Skeletal muscle cell (primary cell): ENCODE data around the gene NCL.
A peak's percentile ranks its signal among the peaks of the same experiment; 100 is the strongest.

Source experiments
- DNase-seq: peaks from one replicate; pipeline ENCODE4 v3.0.0-alpha.2; 2010; ENCODE audit warnings: low read depth
- H3K4me3 ChIP-seq: 2 replicates; pipeline ENCODE4 v1.5.1; 2011; ENCODE audit warnings: low read depth, mild to moderate bottlenecking, control low read depth, low read length, moderate library complexity

Gene NCL, protein sequence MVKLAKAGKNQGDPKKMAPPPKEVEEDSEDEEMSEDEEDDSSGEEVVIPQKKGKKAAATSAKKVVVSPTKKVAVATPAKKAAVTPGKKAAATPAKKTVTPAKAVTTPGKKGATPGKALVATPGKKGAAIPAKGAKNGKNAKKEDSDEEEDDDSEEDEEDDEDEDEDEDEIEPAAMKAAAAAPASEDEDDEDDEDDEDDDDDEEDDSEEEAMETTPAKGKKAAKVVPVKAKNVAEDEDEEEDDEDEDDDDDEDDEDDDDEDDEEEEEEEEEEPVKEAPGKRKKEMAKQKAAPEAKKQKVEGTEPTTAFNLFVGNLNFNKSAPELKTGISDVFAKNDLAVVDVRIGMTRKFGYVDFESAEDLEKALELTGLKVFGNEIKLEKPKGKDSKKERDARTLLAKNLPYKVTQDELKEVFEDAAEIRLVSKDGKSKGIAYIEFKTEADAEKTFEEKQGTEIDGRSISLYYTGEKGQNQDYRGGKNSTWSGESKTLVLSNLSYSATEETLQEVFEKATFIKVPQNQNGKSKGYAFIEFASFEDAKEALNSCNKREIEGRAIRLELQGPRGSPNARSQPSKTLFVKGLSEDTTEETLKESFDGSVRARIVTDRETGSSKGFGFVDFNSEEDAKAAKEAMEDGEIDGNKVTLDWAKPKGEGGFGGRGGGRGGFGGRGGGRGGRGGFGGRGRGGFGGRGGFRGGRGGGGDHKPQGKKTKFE

DNA sequence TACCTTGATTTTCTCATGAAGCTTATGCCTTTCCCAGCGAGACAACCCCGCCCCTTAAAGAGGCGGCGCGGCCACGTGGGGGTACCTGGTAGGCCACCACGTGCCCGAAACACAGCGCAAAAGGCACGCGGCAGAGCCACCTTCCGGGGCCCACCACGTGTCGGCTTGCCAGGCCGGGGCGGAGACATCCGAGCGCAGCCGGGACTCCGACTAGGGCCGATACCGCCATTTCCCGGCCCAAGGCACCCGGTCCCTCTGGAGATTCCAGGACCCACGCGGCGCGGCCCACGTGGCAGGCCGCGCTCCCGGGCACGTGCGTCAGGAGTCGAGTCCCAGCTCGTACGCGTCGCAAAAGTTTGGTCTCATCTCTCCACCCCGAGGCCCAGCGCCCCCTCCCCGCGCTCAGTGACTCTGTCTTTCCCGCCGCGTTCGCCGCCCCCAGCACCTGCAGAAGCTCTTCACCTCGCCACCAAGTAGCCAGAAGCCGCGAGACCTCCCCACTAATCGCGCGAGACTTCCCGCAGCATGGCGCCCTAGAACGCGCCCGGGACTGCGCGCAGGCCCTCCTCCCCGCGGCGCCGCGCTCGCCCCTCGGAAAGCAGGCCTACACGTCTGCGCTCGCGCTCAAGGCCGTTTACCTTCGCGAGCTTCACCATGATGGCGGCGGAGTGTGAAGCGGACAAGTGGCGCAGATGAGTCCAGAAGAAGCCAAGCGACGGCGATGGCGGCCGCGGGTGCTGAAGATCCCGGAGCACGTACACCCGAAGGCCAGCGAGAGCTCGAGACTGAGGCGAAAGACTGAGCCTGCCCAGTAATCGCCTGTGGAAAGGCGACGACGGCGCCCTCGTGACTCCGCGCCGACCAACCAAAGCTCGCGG is at the start of gene NCL:
Gene NCL, minus strand, starts transcription at position 787 of the 878 bp plus-strand sequence. Its CDS starts 131 bp downstream, at position 656.
- DNase-seq: peak; percentile 96
- H3K4me3 ChIP-seq: peak within 1 kb of the TSS; percentile 94

DNA sequence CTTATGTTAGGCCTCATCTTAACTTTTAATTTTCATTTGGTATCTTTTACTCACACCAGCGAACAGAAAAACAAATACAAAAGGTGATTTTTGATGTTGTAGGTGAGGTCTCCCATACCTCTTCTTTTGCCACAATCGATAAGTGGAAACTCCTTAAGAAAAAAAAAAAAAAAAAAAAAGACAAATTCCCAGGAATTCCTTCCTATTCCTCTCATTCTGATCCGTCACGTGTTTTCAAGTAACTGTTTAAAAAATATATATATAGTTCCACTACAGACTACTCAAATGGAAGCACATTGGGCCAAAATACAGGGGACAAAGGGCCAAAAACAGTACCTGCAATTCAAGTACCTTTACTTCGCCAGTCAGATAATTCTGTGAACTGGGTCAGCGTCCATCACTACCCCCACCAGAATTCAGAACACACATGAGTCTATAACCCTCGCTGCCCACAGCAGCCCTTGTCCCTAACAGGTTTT is 49.5 kb upstream of the NCL start:
- H3K4me3 ChIP-seq: peak overlapping the region; percentile 84
- DNase-seq: no peak

DNA sequence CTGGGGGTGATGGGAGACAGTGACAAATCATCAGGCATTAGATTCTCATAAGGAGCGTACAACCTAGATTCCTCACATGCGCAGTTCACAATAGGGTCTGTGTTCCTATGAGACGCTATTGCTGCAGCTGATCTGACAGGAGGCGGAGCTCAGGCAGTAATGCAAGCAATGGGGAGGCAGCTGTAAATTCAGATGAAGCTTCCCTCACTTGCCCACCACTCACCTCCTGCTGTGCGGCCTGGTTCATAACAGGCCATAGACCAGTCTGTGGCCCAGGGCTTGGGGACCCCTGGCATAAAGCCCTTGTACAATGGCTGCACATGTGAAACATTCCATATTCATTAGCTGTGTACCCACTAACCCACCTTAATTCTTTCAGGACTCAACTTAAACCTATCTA is 47.9 kb upstream of the NCL start:
- no peak for DNase-seq
- H3K4me3 ChIP-seq: no peak overlapping the region

DNA sequence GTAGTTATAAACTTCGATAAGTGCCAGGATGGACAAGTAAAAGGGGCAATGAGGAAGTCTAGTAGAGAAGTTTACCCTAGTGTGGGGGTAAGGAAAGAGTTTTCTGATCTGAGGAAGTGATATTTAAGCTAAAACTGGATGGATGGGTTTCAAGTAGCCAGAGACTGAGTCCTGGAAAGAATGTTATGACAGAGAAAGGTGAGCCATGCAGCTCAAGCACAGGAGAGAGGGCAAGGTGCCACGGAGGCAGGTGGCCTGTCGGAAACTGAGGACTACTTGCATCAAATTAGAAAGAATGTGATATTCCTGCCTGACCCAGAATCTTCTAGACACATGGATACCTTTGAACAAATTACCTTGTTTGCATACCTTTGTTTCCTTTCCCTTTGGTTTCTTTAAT is 39.5 kb upstream of the NCL start:
- no peak overlapping the region for H3K4me3 ChIP-seq
- no peak for DNase-seq

DNA sequence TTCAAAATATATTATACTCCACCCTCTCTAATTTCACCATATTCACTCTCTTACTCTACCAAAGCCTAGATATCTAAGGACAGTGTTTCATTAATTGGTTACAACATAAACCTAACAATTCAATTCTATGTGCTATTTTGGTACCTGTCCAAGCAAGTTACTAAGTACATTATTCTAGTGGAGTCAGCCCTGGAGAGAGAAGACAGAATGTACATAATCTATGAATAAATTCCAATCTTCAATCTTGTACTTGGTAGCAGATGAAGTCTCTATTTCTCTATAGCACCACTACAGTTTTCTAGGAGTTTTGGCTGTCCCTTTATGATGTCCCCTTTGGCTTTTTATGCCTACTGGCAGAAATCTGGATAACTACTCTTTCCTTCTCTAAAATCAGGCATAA is 38.3 kb upstream of the NCL start:
- H3K4me3 ChIP-seq: no peak overlapping the region
- no peak for DNase-seq

DNA sequence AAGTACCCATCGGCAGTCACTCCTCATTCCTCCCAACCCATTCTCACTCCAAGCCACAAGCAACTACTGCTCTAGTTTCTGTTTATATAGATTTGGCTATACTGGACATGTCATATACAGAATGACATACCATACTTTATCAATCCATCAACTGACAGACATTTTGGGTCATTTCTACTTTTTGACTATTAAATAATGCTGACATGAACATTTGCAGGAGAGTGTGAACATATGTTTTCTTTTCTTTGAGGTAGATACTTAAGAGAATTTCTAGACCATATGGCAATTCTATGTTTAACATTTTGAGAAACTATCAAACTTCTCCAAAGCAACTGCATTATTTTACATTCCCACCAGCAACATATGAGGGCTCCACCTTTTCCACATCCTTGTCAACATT is 33.4 kb upstream of the NCL start:
- DNase-seq: no peak
- H3K4me3 ChIP-seq: no peak overlapping the region

DNA sequence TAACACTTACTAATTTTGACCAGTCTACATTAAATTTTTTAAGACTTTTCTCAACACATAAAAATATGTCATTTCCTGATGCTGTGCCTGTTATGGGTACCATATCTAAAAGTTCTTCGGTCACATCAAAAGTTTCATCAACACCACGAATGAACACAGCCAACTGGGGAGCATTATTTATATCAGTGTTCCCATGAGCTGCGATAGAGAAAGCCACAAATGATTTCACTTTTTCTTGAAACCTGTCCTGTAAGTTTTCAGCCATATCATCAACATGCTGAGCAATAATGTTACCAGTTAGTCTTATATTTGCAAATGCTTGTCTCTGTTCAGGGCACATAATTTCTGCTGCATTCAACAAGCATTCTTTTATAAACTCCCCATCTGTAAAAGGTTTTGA is 30.4 kb upstream of the NCL start:
- no peak overlapping the region for H3K4me3 ChIP-seq
- DNase-seq: no peak

DNA sequence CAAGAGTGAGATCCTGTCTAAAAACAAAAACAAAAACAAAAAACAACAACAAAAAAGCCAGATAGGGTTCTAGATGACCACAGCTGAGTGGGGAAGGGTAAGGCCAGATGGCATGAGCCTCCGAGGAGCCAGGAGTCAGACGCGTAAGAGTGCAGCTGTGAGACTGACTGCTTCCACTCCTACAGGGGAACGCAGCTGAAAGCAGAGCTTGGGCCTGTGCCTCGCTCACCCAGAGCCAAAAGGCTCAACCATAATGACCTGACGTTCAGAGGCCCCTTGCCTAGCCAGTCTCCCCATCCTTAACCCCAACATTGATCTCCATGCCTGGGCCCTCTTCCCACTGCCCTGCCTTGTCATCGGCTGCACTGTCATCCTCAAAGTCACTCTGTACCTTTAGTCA is 26.5 kb upstream of the NCL start:
- DNase-seq: no peak

DNA sequence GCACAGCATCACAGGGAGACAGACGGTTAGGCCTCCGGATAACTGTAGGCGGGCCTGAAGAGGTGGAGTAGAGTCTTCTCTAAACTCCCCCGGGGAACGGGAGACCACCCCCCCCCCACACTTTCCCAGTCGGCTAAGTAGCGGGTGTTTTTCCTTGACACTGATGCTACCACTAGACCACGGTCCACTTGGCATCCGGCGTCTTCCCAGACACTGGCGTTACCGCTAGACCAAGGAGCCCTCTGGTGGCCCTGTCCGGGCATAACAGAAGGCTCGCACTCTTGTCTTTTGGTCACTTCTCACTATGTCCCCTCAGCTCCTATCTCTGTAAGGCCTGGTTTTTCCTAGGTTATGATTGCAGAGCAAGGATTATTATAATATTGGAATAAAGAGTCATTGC is 25.7 kb upstream of the NCL start:
- DNase-seq: no peak
- H3K4me3 ChIP-seq: no peak overlapping the region

More for the DNA sequence above, 26.5 kb upstream of the NCL start:
- H3K4me3 ChIP-seq: no peak overlapping the region

DNA sequence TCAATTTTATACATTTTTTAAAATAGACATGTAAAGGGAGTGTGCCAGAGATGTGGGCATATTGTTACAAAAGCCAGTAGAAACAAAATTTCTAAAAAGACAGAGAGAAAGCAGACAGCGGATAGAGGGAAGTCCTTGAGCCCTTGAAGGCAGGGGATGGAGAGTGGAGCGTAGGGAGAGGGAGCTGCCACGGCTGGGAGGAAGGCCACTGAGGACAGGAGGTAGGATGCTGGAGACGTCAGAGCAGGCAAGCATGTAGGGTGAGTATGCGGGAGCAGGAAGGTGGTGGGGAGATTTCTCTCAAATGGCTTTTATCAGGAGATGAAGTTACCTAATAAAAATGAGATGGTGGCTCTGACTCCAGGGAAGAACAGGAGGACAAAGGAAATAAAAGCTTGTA is 24.0 kb upstream of the NCL start:
- H3K4me3 ChIP-seq: no peak overlapping the region

DNA sequence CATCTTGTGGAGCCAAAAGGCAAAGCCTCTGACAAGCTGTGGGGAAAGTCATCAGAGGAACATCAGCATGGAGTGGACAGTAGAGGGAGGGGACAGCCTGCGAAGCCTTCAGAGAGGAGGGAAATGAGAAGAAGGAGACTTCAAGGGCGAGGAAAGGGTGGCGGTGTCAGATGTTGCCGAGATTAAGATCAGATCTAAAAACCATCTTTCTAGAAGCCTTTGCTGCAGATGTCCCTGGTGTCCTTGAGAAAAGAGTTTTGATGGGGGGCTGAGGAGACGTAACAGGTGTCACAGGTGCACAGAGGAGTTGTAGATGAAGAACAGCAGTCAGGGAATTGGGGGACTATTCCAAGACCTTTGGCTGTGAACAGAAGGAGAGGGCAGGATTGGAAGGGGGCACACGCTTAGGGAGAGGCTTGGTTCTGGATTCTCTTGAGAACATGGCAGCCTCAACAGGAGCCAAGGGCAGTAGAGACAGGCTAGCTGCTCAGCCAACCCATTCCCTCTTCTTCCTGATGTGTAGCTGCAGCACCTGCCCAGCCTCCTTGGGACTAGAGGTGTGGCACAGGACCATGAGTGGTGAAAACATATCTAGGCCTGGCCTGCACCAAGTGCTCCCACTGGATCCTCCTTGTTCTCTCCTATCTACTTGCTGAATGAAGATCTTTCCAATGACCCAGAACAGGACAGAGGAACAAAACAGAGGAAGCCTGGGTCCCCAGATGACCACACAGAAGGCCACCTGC is 22.7 kb upstream of the NCL start:
- no peak for DNase-seq
- H3K4me3 ChIP-seq: no peak overlapping the region

More for the DNA sequence above, 24.0 kb upstream of the NCL start:
- DNase-seq: no peak

DNA sequence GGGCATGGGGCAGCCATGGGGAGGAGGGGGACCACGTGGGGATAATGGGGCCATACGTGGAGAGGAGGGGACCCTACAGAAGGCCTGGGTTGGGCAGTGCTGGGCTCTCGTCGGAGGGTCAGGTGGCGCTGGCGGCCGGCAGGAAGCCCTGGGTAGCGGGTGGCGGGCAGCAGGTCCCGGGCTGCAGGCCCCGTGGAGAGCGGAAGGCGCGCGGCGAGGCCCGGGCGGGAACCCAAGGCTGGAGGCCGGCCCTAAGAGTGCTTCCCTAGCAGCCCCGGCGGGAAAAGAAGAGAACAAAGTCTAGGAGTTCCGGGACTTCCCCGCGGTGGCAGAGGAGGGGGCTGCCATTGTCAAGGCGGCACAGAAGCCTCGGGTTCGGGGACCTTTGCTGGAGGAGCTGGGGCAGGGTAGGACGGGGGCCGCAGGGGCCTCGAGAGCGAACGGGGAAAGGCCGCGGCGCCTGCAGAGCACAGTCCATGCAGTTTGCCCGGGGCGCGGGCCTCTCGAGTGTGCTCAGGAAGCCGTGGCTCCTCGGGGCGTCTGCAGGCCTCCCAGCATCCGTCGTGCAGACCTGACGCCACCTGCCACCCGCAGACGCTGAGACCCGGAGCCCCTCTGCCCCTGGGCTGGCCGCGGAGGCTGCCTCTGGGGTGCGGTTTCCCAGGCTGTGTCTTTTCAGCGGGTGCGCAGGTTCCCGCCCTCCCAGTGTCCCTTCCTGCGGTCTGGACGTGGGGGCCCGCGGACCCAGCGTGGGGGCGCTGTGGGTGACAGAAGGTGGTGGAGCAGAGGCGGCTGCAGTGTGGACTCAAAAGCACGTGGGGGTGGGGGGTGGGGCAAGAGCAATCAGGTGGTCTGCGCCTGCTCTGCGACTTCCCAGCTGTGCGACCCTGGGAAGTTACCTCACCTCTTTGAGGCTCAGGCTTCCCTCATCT is 19.4 kb upstream of the NCL start:
- no peak for DNase-seq
- H3K4me3 ChIP-seq: peak overlapping the region; percentile 18

DNA sequence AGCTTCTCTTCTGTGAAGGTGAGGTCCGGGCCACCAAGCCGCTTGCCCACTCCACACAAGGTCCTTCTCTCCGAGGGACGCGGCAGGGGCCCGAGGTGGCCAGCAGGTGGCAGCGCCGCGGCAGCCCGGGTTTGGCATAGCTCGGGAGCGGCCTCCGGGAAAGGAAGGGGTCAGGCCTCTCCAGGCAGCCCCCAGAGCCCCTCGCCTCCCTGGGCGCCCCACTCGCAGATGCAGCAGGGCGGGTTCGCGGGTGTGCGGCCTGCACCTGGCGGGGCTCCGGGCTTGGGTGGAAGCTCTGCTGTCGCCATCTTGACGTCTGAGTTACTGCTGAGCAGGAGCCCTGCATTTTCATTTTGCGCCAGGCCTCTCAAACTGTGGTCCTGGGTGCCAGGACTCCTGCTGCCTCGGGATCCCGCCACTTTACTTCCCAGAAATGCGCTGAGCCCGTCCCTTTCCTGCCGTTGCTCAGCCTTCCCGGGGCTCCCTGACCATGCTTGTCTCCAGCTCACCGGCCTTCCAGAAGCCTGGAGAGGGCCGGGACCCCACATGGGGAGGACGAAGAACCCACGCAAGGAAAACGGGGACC is 18.6 kb upstream of the NCL start:
- no peak for DNase-seq
- H3K4me3 ChIP-seq: peak overlapping the region; percentile 18

DNA sequence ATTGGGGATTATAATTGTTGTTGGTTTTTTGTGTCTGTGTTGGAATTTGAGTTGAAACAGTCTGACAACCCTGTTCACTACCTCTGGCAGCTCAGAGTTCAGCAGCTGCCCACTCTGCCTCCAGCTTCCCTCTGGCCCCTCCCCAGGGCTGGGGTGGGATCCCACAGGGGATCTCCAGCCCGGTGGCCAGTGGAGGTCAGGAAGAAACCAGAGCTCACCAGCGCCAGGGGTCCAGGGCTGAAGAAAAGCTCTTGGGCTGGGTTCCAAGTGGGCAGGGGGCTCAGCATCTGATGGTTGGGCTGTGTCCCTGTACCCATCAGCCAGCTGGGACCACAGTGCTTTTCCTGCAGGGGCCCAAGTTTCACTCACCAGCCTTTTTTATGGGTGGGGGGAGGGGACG is 16.5 kb upstream of the NCL start:
- no peak for DNase-seq
- no peak overlapping the region for H3K4me3 ChIP-seq

DNA sequence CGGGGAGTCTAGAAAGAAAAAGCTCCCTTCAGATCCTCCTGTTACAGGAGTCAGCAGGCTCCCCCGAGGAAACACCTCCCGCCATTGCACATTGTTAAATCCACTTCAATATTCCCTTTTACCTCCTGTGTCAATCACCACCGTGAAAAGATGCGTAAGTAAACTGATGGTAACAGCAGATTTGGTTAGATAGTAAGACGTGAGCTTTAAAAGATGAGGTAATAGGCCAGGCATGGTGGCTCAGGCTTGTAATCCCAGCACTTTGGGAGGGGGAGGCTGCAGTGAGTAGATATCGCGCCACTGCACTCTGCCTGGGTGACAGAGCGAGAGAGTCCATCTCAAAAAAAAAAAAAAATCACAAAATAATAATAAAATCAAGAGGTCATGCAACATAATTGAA is 15.2 kb upstream of the NCL start:
- no peak for DNase-seq
- no peak overlapping the region for H3K4me3 ChIP-seq

DNA sequence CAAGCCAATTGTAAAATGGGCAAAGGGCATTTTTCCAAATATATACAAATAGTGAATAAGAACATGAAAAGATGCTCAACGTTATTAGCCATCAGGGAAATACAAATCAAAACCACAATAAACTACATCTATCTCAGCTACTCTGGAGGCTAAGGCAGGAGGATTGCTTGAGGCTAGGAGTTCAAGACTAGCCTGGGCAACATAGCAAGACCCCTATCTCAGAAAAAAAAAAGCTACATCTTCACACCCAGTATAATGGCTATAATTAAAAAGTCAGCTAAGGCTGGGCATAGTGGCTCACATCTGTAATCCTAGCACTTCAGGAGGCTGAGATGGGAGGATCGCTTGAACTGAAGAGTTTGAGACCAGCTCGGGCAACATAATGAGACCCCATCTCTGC is 12.6 kb upstream of the NCL start:
- no peak overlapping the region for H3K4me3 ChIP-seq
- DNase-seq: no peak

DNA sequence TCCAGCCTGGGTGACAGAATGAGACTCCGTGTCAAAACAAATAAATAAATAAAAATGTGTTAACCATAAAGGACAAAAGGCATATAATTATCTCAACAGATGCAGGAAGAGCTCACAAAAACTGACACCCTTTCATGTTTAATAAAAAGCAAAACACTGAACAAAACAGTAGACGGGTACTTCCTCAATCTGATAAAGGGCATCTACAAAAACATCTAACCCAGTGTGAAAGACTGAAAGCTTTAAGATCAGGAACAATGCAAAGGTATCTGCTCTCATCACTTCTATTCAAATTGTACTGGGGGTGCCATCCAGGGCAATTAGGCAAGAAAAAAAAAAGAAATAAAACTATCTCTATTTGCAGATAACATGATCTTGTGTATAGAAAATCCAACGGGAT is 11.7 kb upstream of the NCL start:
- no peak for DNase-seq
- no peak overlapping the region for H3K4me3 ChIP-seq

DNA sequence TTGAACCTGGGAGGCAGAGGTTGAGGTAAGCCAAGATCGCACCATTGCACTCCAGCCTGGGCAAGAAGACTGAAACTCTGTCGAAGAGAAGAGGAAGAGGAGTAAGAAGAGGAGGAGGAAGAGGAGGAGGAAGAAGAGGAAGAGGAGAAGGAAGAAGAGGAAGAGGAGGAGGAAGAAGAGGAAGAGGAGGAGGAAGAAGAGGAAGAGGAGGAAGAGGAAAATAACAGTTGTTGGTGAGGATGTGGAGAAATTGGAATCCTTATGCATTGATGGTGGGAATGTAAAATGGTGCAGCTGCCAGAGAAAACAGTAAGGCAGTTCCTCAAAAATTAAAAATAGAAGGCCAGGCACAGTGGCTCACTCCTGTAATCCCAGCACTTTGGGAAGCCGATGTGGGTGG is 8.5 kb upstream of the NCL start:
- H3K4me3 ChIP-seq: no peak overlapping the region
- no peak for DNase-seq
